Frontal cortex (tissue), 4 donors: ENCODE data around the gene NUTF2. TPM values are rescaled to one million over a fixed set of nuclear protein-coding genes. Genes with fewer than 3 reads are reported as not detected.
"Not testable (repeated sequence)": the region's sequence is repeated elsewhere in the genome, so short reads cannot be mapped to it uniquely, and the experiment has no call there.

Source experiments
- DNase-seq, 2 donors: peaks; one replicate each; pipeline ENCODE4 v3.0.0; 2012; ENCODE audit warnings: low spot score in 2 of 2
- FAIRE-seq: peaks from 2 replicates; lab custom pipeline; 2012; peaks lifted over from hg19 to GRCh38; lab: Jason Lieb, UNC
- total RNA-seq: library from RNA; depleted of rRNA; stranded (reverse); fragments of >200 nt; gene quantifications from one replicate; pipeline ENCODE4 v1.2.3, GENCODE V29; 2014
- donor health status: control.
- donor health status: control.
- donor health status: control.

The NUTF2 gene
- total RNA-seq, 1 donor from 2014 or later: 70.9 TPM

GRCh38 chr16:67861877-67862276 lies 15.1 kb downstream of the NUTF2 start:
- DNase-seq: no peak
- FAIRE-seq: no peak

- peak in 1 of 2 donors; percentile 65 for DNase-seq
- FAIRE-seq: no peak
Observed at GRCh38 chr16:67862623-67863583, 16.2 kb downstream of the NUTF2 start.

GRCh38 chr16:67864044-67864443 lies 17.3 kb downstream of the NUTF2 start:
- not testable (repeated sequence) for DNase-seq, FAIRE-seq

GRCh38 chr16:67864594-67864993 lies 17.9 kb downstream of the NUTF2 start:
- DNase-seq: no peak
- FAIRE-seq: no peak

- DNase-seq (no peak), FAIRE-seq (no peak)
Observed at GRCh38 chr16:67865318-67865717, 18.6 kb downstream of the NUTF2 start.

- FAIRE-seq (no peak), DNase-seq (no peak)
Observed at GRCh38 chr16:67868290-67868689, 21.6 kb downstream of the NUTF2 start.

- DNase-seq (no peak), FAIRE-seq (no peak)
Observed at GRCh38 chr16:67869653-67870052, 22.9 kb downstream of the NUTF2 start.

GRCh38 chr16:67871256-67871655 lies 24.5 kb downstream of the NUTF2 start:
- FAIRE-seq (no peak), DNase-seq (no peak)

- no peak for FAIRE-seq
- DNase-seq: no peak
Observed at GRCh38 chr16:67872131-67872630, 25.4 kb downstream of the NUTF2 start.

GRCh38 chr16:67872631-67873434 lies 26.1 kb downstream of the NUTF2 start, which contains the start of gene EDC4:
Gene EDC4, plus strand, starts transcription at chr16:67873052. Its CDS starts 210 bp downstream, at chr16:67873262.
- DNase-seq (peak; percentile 83 to 93), FAIRE-seq (no peak)

- DNase-seq (no peak), FAIRE-seq (no peak)
Observed at GRCh38 chr16:67873435-67874370, 27.0 kb downstream of the NUTF2 start.

GRCh38 chr16:67874372-67874771 lies 27.6 kb downstream of the NUTF2 start:
- no peak for DNase-seq
- no peak for FAIRE-seq

GRCh38 chr16:67877064-67877463 lies 30.3 kb downstream of the NUTF2 start:
- DNase-seq: no peak
- no peak for FAIRE-seq

- DNase-seq: no peak
- no peak for FAIRE-seq
Observed at GRCh38 chr16:67878232-67878631, 31.5 kb downstream of the NUTF2 start.

GRCh38 chr16:67878846-67879245 lies 32.1 kb downstream of the NUTF2 start:
- FAIRE-seq (no peak), DNase-seq (no peak)

- FAIRE-seq (no peak), DNase-seq (no peak)
Observed at GRCh38 chr16:67879462-67879861, 32.7 kb downstream of the NUTF2 start.

- DNase-seq: no peak
- no peak for FAIRE-seq
Observed at GRCh38 chr16:67879936-67880335, 33.2 kb downstream of the NUTF2 start.

- no peak for FAIRE-seq
- DNase-seq: no peak
Observed at GRCh38 chr16:67880584-67880983, 33.9 kb downstream of the NUTF2 start.

GRCh38 chr16:67881621-67882161 lies 35.0 kb downstream of the NUTF2 start:
- DNase-seq (peak; percentile 51 to 70), FAIRE-seq (no peak)
